ENCODE results near the gene PQBP1. TPM values are rescaled to one million over a fixed set of nuclear protein-coding genes. Genes with fewer than 3 reads are reported as not detected.

The PQBP1 gene
- total and polyA plus RNA-seq, 2 donors (not counting 3 experiments of a cell fraction or from before 2014, with no cell fraction given), result 86.3 to 86.8 TPM

GRCh38 chrX:48897157-48897624 is 539 bp upstream of the PQBP1 start:
- TF ChIP-seq GATA2 (IDR thresholded peaks at IDR 0.05; ENCODE audit: insufficient read depth, insufficient read length, low read depth, low read length) (no peak), POLR2AphosphoS5 (IDR thresholded peaks at IDR 0.05; ENCODE audit: insufficient read depth, low read depth, low read length) (peak; percentile 18)
- H3K4me1 ChIP-seq (ENCODE audit: control insufficient read depth, extremely low read depth, insufficient read depth, low read length), result peaks cover 6% of the 10 kb centered on the region
- DNase-seq (ENCODE audit: low read depth, low spot score), result peak; percentile 76
- H2AFZ ChIP-seq (ENCODE audit: low read depth, low read length), result no peak overlapping the region
- H3K4me3 ChIP-seq (replicated peaks in 1 of 3; ENCODE audit: insufficient read depth in 1 of 3, low read depth in 1 of 3, low read length in 3 of 3), result peak overlapping the region; percentile 14 to 65 (median 51)
- CTCF ChIA-PET, result interaction anchor here (0.7 to 1.6 kb wide), 3 partner anchors 14 to 249 kb away, joined by 3 to 6 read pairs (median 4); partner anchors contain the start of gene SLC35A2
- dilution Hi-C loops (cut with MboI; ENCODE audit: extremely low pct_ligation_motif_present, low sequenced_read_pairs), result no loop called here
- POLR2A ChIA-PET, result interaction anchor here (0.6 kb wide), 2 partner anchors 160 to 319 kb away, joined by 3 read pairs; no protein-coding TSS in a partner anchor
- no peaks in the 10 kb centered on the region for H3K9me1 ChIP-seq (replicated peaks; ENCODE audit: control insufficient read depth, extremely low read depth, insufficient read depth, low read length)
- H3K27ac ChIP-seq (ENCODE audit: insufficient read depth, low read depth, low read length), result peak overlapping the region; percentile 69
- intact Hi-C loops (cut with micrococcal nuclease), result loop anchor here (1.0 to 10.0 kb wide), 4 partner anchors 14 to 368 kb away; partner anchors contain the start of genes FOXP3, PPP1R3F, SLC35A2 and SUV39H1
- H3K27me3 ChIP-seq (ENCODE audit: control insufficient read depth in 2 of 2, insufficient read depth in 2 of 2, low read length in 2 of 2), result no peaks in the 10 kb centered on the region
- H3K9ac ChIP-seq (replicated peaks; ENCODE audit: extremely low read depth, insufficient read depth, low read length), result peak overlapping the region; percentile 89
- peaks cover 0 to 3% of the 10 kb centered on the region in 2 experiments for H3K36me3 ChIP-seq (ENCODE audit: control insufficient read depth in 2 of 2, extremely low read depth in 1 of 2, insufficient read depth in 2 of 2, low read length in 2 of 2)
- H3K79me2 ChIP-seq (ENCODE audit: control insufficient read depth, insufficient read depth, low read length), result peaks cover 19% of the 10 kb centered on the region
- no peak for FAIRE-seq
- no peaks in the 10 kb centered on the region for H3K9me3 ChIP-seq (replicated peaks; ENCODE audit: control insufficient read depth, insufficient read depth, low read length)
- TSS peak; percentile 37 for BruUV-seq (replicated peaks)
- no peaks in the 10 kb centered on the region for H4K20me1 ChIP-seq (replicated peaks; ENCODE audit: control insufficient read depth, extremely low read depth, insufficient read depth, low read length)
- peak overlapping the region; percentile 80 for H3K4me2 ChIP-seq (ENCODE audit: insufficient read depth, low read length)

- dilution Hi-C loops (cut with MboI; ENCODE audit: extremely low pct_ligation_motif_present, low sequenced_read_pairs) (no loop called here), intact Hi-C loops (cut with micrococcal nuclease) (loop anchor here (10.0 kb wide), 1 partner anchor 366 kb away; the partner anchor contains the start of genes FOXP3 and PPP1R3F)
- Histone ChIP-seq H3K9me3 (replicated peaks; ENCODE audit: control insufficient read depth, insufficient read depth, low read length) (no peaks in the 10 kb centered on the region), H3K9ac (replicated peaks; ENCODE audit: extremely low read depth, insufficient read depth, low read length) (no peak overlapping the region), H3K36me3 (ENCODE audit: control insufficient read depth in 2 of 2, extremely low read depth in 1 of 2, insufficient read depth in 2 of 2, low read length in 2 of 2) (peaks cover 0 to 6% of the 10 kb centered on the region in 2 experiments), H3K27ac (ENCODE audit: insufficient read depth, low read depth, low read length) (no peak overlapping the region), H3K9me1 (replicated peaks; ENCODE audit: control insufficient read depth, extremely low read depth, insufficient read depth, low read length) (no peaks in the 10 kb centered on the region), H2AFZ (ENCODE audit: low read depth, low read length) (no peak overlapping the region), H3K27me3 (ENCODE audit: control insufficient read depth in 2 of 2, insufficient read depth in 2 of 2, low read length in 2 of 2) (no peaks in the 10 kb centered on the region), H3K4me3 (replicated peaks in 1 of 3; ENCODE audit: insufficient read depth in 1 of 3, low read depth in 1 of 3, low read length in 3 of 3) (no peak overlapping the region), H3K79me2 (ENCODE audit: control insufficient read depth, insufficient read depth, low read length) (peaks cover 19% of the 10 kb centered on the region), H3K4me1 (ENCODE audit: control insufficient read depth, extremely low read depth, insufficient read depth, low read length) (peaks cover 6% of the 10 kb centered on the region), H4K20me1 (replicated peaks; ENCODE audit: control insufficient read depth, extremely low read depth, insufficient read depth, low read length) (no peaks in the 10 kb centered on the region), H3K4me2 (ENCODE audit: insufficient read depth, low read length) (no peak overlapping the region)
- no TSS peak for BruUV-seq (replicated peaks)
- CTCF ChIA-PET, result no interaction called here
- POLR2A ChIA-PET, result no interaction called here
- DNase-seq (ENCODE audit: low read depth, low spot score), result no peak
- no peak for FAIRE-seq
- TF ChIP-seq GATA2 (IDR thresholded peaks at IDR 0.05; ENCODE audit: insufficient read depth, insufficient read length, low read depth, low read length), result no peak
- no peak for TF ChIP-seq CTCF (IDR thresholded peaks at IDR 0.05; ENCODE audit: extremely low read depth in 1 of 2, insufficient read depth in 1 of 2, low read depth in 1 of 2, low read length in 2 of 2)
- no peak for TF ChIP-seq JUN (IDR thresholded peaks at IDR 0.05; ENCODE audit: borderline replicate concordance, insufficient read depth, insufficient read length, low read depth)
- TF ChIP-seq MAX (IDR thresholded peaks at IDR 0.05; ENCODE audit: insufficient read depth, insufficient read length), result no peak
These were observed 1.3 kb downstream of the PQBP1 start for GRCh38 chrX:48899078-48899410.

Measured in endothelial cell of umbilical vein (primary cell).